GM18498 (cell line): ENCODE measurements around the gene VPS33A.
A peak's percentile ranks its signal among the peaks of the same experiment; 100 is the strongest.
"Not testable (repeated sequence)": the region's sequence is repeated elsewhere in the genome, so short reads cannot be mapped to it uniquely, and the experiment has no call there.

ENCODE experiments used
- ATAC-seq: cut with Tn5 transposase; IDR thresholded peaks from one replicate; pipeline ENCODE4 v1.9.1; 2021; ENCODE audit warnings: mild to moderate bottlenecking, moderate library complexity; ENCODE audit not compliant: unreplicated experiment

The VPS33A gene

DNA sequence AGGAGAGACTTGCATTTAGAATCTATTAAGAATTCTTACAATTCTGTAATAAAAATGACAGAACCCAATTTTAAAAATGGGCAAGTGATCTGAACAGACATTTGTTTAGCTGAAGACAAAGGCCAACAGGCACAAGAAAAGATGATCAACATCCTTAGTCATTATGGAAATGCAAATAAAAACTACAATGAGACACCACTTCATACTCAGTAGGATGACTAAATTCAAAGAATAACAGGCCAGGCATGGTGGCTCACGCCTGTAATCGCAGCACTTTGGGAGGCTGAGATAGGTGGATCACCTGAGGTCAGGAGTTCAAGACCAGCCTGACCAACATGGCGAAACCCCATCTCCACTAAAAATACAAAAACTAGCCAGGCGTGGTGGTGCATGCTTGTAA lies 7.8 kb downstream of the VPS33A start:
- not testable (repeated sequence) for ATAC-seq

DNA sequence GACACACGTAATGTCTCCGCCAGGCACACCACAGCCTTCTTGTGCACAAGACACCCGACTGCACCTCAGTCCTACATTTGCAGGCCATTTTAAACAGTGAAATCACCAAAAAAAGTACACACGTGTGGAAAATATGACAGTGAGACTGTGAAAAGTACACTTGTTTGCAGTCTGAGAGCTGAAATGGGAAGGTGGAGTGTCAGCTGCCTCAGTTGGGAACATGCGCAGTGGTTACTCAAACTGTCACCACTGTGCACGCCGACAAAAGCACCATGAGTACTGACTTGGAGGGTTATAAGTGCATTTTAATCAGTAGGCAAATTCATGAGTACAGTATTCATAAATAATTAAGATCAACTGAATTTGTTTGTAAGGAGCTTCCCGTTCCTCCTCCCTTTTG lies 15.8 kb downstream of the VPS33A start:
- ATAC-seq = no peak

DNA sequence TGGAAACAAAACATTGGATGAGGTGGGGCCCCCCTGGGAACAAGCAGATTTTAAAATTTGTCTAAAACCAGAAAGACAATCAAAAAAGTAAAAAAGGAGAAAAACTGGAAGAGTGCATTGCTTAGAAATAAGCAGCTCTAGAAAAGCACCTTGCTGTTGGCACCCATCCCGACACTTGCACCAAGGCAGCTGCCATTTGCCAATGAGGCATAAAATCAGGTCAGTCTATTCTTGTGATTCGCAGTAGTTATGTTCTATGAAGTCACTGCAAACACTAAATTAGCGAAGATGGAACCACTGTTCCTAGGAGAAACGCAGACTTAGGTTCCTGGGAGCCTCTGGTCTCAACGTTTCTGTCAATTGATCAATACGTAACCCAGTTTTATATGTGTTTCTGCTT lies 16.2 kb downstream of the VPS33A start:
- ATAC-seq = no peak

DNA sequence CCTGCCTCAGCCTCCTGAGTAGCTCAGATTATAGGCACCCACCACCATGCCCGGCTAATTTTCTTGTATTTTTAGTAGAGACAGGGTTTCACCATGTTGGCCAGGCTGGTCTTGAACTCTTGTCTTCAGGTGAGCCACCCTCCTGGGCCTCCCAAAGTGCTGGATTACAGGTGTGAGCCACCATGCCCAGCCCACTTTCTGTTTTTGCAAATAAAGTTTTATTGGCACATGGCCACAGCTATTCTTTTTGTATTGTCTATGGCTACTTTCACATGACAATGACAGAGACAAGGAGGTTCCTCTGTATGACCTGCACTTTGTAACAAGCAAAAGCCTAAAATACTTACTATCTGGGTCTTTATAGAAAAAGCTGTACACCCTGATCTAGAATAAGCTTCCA lies 20.7 kb downstream of the VPS33A start:
- no peak for ATAC-seq

DNA sequence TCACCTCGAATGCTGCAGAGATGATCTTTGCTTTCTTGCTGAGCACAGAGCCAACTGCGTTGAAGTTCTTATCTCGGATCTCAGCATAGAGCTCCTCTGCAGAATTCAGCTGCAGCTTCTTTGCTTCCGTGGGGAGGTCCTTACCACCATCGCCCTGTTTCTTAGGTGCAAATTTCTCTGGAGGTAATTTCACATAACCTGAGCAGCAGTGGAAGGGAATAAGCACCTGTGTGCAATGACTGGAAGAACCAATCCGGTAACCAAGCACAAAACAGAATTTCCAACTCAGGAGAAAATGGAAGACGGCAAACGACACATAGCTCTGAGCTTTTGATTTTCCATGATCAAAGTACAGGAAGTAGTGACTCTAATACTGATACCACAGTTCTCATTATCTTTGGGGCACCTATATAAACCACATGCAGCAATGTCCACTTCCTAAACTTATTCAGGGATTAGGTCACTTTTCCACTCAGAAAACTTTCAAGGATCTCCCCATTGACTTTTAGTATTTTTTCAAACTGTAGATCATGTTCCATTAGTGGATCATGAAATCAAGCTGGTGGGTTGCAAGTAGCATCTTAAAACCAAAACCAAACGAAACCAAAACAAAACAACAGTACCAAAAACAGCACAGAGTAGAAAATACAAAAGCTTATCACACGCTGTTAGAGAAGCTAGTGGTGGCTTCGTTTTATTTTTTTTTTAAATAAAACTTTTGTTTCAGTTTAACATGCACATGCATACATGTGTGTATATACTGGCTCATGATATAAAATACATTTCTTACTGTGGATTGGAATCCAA lies 21.5 kb downstream of the VPS33A start:
- no peak for ATAC-seq

DNA sequence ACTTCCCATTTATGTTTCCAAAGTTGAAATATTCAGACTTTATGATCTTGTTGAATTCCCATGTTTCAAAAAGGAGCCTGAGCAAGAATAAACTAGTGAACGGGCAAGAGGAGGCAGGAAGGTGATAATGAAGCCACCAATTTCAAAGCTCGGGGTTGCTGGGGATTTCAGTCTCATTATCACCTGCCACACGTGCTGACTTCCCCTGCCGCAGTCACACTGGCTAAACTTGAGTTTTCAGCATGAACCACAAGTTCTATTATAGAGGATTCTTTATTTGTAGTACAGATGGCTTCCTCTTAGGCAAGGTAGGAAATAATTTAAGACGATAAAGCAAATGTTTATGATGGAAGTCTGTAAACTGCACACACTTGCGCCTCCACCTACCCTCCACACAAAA lies 22.3 kb downstream of the VPS33A start:
- no peak for ATAC-seq

DNA sequence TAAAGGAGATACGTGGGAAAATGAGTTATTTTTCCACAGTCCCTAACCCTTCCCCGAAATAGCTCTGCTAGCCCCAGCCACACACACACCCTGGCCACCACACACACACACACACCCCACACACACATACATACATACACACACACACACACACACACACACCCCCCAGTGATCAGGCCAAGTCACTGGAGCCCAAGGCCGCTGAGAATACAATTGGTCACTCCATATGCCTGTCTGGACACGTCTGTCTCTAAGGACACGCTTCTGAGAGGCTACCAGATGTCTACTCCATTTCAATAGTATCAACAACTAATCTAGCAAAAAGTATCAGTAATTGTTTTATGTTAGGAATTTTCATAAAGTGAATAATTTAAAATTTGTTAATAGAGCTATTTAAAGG lies 27.4 kb downstream of the VPS33A start:
- no peak for ATAC-seq

DNA sequence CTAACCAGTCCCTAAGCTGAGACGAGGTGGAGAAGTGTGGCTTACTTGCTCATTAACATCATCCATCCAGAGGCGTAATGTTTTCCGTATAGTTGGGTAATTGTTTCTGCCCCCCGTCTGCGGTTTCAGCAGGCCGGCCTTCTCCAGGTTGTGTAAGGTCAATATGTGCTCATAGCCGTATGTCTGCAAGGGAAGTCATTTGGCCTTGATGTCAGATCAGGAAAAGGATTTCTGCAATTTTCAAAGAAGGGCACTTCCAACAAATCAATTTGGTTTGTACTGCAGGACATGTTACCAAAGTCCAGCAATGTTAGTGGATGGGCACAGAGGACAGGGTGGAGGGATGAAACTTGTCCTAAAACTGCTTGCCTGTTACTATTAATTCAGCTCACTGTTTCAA lies 30.6 kb downstream of the VPS33A start:
- no peak for ATAC-seq

DNA sequence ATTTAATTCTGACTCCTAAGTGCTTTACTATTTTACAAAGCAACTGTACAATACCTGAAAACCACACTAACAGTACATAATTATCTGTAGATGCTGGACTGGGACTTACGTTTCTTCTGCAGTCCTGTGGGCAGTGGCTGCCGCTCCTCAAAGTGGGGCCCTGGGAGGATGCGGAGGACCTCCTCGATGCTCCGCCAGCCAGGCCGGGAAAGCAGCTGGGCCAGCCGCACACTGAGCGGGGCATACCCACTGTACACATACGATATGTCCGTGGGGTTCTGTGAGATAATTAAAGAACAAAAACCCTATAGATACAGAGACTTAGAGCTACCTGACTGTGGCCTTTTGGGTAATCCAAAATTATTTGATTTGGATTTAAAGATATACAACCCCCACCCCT lies 33.6 kb downstream of the VPS33A start:
- no peak for ATAC-seq

DNA sequence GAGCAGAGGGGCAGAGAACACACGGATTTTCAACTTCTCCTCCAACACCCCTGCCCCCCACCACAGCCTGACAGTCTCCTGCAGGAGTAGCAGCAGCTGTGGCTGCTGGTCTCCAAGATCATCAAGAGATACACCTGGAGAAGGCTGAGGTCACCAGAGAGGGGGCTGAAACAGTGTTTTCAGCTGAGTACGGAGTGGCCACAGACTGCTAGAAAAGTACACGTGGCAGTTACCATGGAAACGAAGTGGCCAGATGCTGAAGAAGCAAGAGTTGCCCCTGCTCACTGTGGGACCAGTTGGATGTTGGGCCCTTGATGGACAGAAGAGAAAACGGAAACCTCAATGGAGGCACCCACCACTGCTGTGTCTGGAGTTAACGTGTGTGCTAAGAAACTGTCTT lies 35.5 kb downstream of the VPS33A start:
- no peak for ATAC-seq

DNA sequence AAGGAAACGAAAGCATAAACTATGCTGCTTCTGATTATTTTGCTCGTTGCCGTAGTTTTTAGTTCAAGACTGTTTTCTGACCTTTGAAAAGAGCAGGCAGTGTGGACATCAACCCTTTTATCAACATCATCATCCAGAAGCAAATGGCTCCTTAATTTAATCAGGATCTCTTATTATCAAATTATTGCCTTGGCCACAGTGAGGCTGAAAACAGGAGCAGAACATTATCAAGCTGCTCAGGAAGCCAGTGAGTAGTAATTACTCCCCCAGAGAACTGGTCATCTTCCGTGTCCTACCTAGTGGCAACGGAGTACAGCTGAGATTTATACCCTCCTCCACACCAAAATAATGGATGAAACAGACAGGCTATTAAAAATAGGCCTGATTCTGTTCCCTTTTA lies 38.2 kb downstream of the VPS33A start:
- ATAC-seq = no peak

DNA sequence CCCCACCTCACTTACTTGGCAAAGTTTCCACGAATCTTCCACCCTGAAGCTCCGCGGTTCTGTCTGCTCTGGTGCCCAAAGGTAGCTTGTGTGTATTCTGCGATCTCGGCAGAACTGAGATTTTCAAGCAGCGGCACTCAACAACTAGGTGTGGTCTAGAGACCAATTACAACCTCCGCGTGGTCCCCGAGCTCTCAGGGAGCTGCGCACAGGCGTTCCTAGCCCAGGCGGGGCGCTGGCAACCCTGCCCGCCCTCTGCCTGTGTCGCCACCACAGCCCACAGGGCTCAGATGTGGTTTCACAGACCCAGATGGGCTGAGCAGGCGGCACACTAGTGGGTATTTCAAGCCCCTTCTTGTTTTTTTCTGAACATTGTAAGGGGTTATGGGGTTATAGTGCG lies 39.0 kb downstream of the VPS33A start:
- no peak for ATAC-seq

DNA sequence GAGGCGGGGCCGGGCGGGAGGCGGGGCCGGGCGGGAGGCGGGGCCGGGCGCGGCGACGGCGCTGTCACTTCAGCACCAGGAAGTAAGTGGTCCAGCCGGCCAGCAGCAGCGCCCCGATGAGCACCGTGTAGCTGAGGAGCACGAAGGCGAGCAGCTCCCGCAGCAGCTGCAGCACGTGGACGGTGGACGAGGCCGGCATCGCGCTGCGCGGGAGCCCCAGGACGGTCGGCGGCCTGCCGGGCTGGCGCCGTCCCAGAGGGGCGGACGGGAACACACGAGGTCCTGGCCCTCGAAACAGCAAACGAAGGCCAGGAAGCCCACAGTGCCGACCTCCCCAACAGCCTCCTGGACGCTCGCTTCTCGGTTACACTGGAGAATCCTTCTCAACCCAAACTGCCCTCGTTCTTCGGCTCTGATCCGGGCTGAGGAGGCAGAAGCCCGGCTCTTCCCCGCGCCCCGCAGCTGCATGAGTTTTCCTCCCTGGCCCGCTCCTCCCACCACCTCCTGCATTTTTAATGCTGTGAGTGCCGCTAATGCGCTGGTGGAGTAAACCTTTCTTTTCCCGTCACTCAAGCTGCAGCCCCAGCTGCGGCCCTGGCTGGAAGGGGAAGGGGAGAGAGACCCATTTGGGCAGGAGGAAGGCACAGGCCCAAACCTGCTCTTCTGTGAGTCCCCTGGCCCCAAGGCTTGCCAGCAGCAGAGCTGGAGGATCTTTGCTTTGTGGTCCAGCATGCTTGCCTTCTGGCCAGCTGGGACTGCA lies 39.7 kb downstream of the VPS33A start:
- no peak for ATAC-seq

DNA sequence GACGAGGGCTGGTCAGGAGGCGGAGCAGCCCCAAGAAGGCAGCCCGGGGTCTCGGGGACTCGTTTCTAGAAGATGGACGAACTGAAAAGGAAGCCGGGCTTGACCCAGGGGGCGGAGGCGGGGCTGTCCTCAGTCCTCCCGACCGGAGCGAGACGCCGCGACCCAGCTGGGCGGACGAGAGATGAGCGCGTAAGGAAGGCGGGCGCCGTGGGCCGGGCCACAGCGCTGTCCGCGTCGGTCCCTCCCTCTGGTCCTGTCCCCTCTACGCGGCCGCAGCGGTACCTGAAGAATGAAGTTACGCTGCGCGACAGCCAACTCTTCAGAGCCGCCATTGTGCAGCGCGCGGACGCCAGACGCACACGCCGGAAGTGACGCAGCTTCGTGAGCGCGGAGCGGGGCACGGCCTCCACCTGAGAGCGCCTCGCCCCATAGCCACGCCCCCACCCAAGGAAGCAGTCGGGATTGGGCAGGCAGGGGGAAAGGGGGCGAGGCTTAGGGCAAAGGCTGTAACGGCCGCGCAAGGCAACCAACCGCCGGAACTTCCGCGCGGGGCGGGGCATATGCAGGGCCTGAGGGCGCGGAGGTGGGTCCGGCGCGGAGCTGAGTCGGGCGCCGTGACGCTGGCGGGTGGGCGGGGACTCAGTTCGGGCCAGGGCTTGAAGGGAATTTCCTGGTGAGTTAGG lies 40.5 kb downstream of the VPS33A start, which contains the start of gene DIABLO:
TSS of gene DIABLO (minus strand) at position 370 of the 683 bp plus-strand sequence. CDS start at position 332, 38 bp downstream.
- ATAC-seq = peak; percentile 90

DNA sequence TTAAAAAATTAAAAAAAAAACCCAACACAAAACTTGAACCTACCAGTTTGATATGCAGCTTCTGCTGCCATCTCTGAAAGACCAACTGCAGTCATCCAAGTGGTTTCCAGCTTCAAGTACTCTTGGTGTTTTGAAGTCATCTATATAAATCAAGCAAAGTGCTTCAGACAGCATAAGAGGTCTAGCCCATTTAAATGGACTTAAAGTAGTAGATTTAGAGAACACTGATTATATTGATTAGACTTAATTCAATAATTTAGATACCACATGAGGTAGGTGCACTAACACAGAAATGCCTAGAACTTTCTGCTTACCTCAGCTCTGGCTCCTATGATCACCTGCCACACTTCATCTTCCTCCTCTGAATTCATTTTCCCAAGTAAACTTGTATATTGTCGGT lies 49.8 kb downstream of the VPS33A start:
- no peak for ATAC-seq

DNA sequence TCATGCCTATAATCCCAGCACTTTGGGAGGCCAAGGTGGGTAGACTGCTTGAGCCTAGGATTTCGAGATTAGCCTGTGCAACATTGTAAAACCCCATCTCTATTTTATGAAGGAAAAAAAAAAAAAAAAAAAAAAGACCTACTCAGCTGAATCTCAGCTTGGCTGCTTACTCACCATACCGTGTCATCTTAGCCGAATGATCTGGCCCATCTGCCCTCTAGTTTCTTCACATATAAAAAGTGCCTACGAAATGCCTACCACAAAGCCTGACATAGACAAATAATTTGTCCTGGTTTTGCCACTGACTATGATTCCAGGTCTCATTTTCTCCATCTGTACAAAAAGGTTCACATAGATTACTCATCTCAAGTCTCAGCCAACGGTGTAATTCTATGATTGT lies 50.5 kb downstream of the VPS33A start:
- ATAC-seq = no peak

DNA sequence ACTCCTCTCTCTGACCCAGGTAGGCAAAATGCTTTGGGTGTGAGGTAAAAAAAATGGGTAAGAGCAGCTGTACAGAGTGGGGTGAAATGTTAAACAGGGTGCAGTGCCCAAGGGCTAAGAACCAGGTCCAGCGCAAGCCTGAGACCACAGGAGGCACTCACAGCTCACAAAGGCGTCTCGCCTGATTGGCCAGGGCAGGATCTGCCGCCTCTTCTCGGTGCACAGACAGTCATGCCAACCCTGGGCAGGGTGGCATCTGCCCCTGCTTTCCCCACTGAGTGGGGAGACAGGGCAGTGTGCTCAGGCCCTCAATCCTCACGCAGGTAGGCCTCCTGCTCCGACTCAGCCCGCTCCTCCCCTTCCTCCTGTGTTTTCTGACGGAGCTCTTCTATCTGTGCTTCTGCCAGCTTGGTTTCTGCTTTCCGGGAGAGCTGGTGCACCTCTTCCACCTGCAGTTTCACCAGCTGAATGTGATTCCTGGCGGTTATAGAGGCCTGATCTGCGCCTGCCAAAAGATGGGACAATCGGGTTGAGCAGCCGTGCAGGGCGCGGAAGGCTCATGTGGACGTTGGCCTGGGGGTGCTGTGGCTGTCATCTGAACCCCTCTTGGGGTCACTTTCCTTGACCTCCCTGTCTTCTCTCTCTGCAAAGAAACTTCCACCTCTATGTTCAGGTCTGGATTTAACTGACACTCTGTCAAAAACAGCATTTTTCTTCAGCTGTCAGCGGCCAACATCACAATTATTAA lies 58.0 kb downstream of the VPS33A start:
- no peak for ATAC-seq

DNA sequence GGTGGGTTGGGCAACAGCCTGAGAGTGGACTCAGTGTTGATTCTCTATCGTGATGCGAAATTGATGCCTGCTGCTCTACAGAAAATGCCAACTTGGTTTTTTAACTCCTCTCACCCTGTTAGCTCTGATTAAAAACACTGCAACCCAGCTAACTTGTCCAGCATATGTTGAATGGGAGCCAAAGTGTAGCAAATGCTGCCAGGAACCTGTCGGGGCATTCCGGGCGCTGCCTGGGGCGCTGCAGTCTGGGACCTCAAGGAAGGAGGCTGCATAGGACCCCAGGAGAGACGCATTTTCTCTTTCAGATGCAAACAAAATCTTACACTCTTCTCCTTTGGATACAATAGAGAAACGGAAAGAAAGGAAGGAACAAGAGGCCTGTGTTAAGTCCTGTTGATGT lies 58.9 kb downstream of the VPS33A start:
- no peak for ATAC-seq

DNA sequence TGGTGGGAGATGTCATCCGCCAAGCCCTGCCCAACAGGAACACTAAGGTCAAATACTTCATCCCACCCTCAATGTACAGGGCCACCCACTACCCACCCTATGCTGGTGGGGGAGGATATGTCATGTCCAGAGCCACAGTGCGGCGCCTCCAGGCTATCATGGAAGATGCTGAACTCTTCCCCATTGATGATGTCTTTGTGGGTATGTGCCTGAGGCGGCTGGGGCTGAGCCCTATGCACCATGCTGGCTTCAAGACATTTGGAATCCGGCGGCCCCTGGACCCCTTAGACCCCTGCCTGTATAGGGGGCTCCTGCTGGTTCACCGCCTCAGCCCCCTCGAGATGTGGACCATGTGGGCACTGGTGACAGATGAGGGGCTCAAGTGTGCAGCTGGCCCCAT lies 59.3 kb downstream of the VPS33A start:
- ATAC-seq = no peak

DNA sequence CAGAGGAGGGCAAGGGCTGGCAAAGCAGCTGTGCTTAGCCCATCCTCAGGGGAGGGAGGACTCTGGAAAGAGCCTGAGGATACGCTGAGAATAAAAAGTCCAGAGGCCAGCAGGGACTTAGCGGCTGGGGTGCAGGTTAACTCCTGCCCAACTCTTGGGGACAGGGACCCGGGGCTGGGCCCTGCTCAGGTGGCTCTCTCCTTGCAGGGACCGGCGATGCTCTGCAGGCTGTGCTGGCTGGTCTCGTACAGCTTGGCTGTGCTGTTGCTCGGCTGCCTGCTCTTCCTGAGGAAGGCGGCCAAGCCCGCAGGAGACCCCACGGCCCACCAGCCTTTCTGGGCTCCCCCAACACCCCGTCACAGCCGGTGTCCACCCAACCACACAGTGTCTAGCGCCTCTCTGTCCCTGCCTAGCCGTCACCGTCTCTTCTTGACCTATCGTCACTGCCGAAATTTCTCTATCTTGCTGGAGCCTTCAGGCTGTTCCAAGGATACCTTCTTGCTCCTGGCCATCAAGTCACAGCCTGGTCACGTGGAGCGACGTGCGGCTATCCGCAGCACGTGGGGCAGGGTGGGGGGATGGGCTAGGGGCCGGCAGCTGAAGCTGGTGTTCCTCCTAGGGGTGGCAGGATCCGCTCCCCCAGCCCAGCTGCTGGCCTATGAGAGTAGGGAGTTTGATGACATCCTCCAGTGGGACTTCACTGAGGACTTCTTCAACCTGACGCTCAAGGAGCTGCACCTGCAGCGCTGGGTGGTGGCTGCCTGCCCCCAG lies 60.0 kb downstream of the VPS33A start:
- ATAC-seq = no peak
